OCI-LY3 (cell line): ENCODE results near the gene JMJD8.
A peak's percentile ranks its signal among the peaks of the same experiment; 100 is the strongest.

Experiments used
- H2AFZ ChIP-seq: fragments of 200-600, 300-600 bp; shearing (Covaris generic); 2 replicates; pipeline ENCODE4 v1.6.0; 2014; ENCODE audit warnings: antibody characterized with exemption, low read depth, low read length
- H3K27ac ChIP-seq: fragments of 200-600, 300-600 bp; sonication (generic); 2 replicates; pipeline ENCODE4 v1.5.1; 2014; ENCODE audit warnings: mild to moderate bottlenecking, low read length, moderate library complexity, mixed read lengths
- H3K27me3 ChIP-seq: fragments of 200-600, 300-600 bp; sonication (generic); 2 replicates; pipeline ENCODE4 v1.6.1; 2014; ENCODE audit warnings: low read depth, low read length, mixed read lengths
- H3K36me3 ChIP-seq: fragments of 200-600, 300-600 bp; sonication (generic); replicated peaks from 2 replicates; pipeline ENCODE3; 2014; ENCODE audit warnings: low read depth, low read length, mixed read lengths
- H3K4me1 ChIP-seq: fragments of 300-600, 200-600 bp; sonication (generic); 2 replicates; pipeline ENCODE4 v1.6.1; 2014; ENCODE audit warnings: low read length, mixed read lengths
- H3K4me2 ChIP-seq: fragments of 200-600, 300-600 bp; sonication (generic); 2 replicates; pipeline ENCODE4 v1.6.1; 2014; ENCODE audit warnings: low read length, mixed read lengths
- H3K4me3 ChIP-seq: fragments of 300-600, 200-600 bp; sonication (generic); 2 replicates; pipeline ENCODE4 v1.5.1; 2014; ENCODE audit warnings: antibody characterized with exemption, mild to moderate bottlenecking, low read length, moderate library complexity
- H3K79me2 ChIP-seq: fragments of 300-600, 200-600 bp; shearing (Covaris generic); 2 replicates; pipeline ENCODE4 v1.6.1; 2014; ENCODE audit warnings: mild to moderate bottlenecking, low read length, mixed read lengths
- H3K9ac ChIP-seq: fragments of 300-600, 200-600 bp; shearing (Covaris generic); 2 replicates; pipeline ENCODE4 v1.6.0; 2014; ENCODE audit warnings: mild to moderate bottlenecking, low read length, moderate library complexity
- H3K9me3 ChIP-seq: fragments of 200-600, 300-600 bp; shearing (Covaris generic); 2 replicates; pipeline ENCODE4 v1.6.1; 2014; ENCODE audit warnings: low read length, mixed read lengths; ENCODE audit not compliant: insufficient read depth
- H4K20me1 ChIP-seq: fragments of 200-600, 300-600 bp; sonication (generic); 2 replicates; pipeline ENCODE4 v1.6.1; 2016; ENCODE audit warnings: low read length, mixed read lengths; ENCODE audit not compliant: insufficient read depth
- CTCF ChIP-seq: fragments of 200-600, 300-600 bp; sonication (generic); IDR thresholded peaks from 2 replicates; pipeline ENCODE4 v1.5.1; 2014; ENCODE audit warnings: antibody characterized with exemption, low read length, low read depth
- EZH2phosphoT487 ChIP-seq: fragments of 200-600 bp; shearing (Covaris generic); IDR thresholded peaks from 2 replicates; pipeline ENCODE4 v1.6.1; 2018; ENCODE audit warnings: antibody characterized with exemption, mixed run types, low read depth

JMJD8 gene

GRCh38 chr16:647173-647902 is 36.8 kb downstream of the JMJD8 start:
- peak overlapping the region; percentile 82 for H3K4me3 ChIP-seq
- H4K20me1 ChIP-seq = peaks cover 7% of the 10 kb centered on the region; the same call in 1 of the 2 replicates
- H3K9ac ChIP-seq = peak overlapping the region; percentile 79; the same call in 1 of the 2 replicates
- H2AFZ ChIP-seq = no peak overlapping the region
- TF ChIP-seq EZH2phosphoT487 = no peak
- TF ChIP-seq CTCF = no peak
- peak overlapping the region; percentile 96 for H3K4me2 ChIP-seq
- H3K27me3 ChIP-seq = no peaks in the 10 kb centered on the region
- H3K79me2 ChIP-seq = peaks cover 50% of the 10 kb centered on the region
- H3K4me1 ChIP-seq = peaks cover 18% of the 10 kb centered on the region
- H3K36me3 ChIP-seq = peaks cover 3% of the 10 kb centered on the region
- H3K9me3 ChIP-seq = no peaks in the 10 kb centered on the region
- H3K27ac ChIP-seq = no peak overlapping the region

- Histone ChIP-seq H3K36me3 (peaks cover 3% of the 10 kb centered on the region), H3K4me3 (no peak overlapping the region), H4K20me1 (peaks cover 7% of the 10 kb centered on the region; the same call in 1 of the 2 replicates), H3K4me2 (0 out of 2 replicates have a peak overlapping the region, but pooled peaks have one; percentile 96), H3K27me3 (no peaks in the 10 kb centered on the region), H3K79me2 (peaks cover 56% of the 10 kb centered on the region), H3K27ac (no peak overlapping the region), H2AFZ (no peak overlapping the region), H3K4me1 (peaks cover 18% of the 10 kb centered on the region), H3K9me3 (no peaks in the 10 kb centered on the region), H3K9ac (no peak overlapping the region)
- TF ChIP-seq EZH2phosphoT487 (no peak), CTCF (no peak)
These were observed 37.4 kb downstream of the JMJD8 start for GRCh38 chr16:646679-647172.

- no peak overlapping the region for H3K4me3 ChIP-seq
- no peak overlapping the region for H3K27ac ChIP-seq
- H3K79me2 ChIP-seq = peaks cover 57% of the 10 kb centered on the region
- peaks cover 3% of the 10 kb centered on the region for H3K36me3 ChIP-seq
- H4K20me1 ChIP-seq = peaks cover 7% of the 10 kb centered on the region; the same call in 1 of the 2 replicates
- H2AFZ ChIP-seq = no peak overlapping the region
- TF ChIP-seq EZH2phosphoT487 (no peak), CTCF (no peak)
- no peaks in the 10 kb centered on the region for H3K27me3 ChIP-seq
- H3K4me1 ChIP-seq = peaks cover 18% of the 10 kb centered on the region
- no peaks in the 10 kb centered on the region for H3K9me3 ChIP-seq
- no peak overlapping the region for H3K9ac ChIP-seq
- no peak overlapping the region for H3K4me2 ChIP-seq
These were observed 38.1 kb downstream of the JMJD8 start for GRCh38 chr16:645852-646678.

GRCh38 chr16:644556-644955 is 39.6 kb downstream of the JMJD8 start:
- H3K9ac ChIP-seq = no peak overlapping the region
- no peak overlapping the region for H3K4me2 ChIP-seq
- H3K79me2 ChIP-seq = peaks cover 50% of the 10 kb centered on the region
- H3K4me3 ChIP-seq = no peak overlapping the region
- peaks cover 3% of the 10 kb centered on the region for H3K36me3 ChIP-seq
- no peak overlapping the region for H3K27ac ChIP-seq
- TF ChIP-seq CTCF = no peak
- no peak for TF ChIP-seq EZH2phosphoT487
- peaks cover 7% of the 10 kb centered on the region; the same call in 1 of the 2 replicates for H4K20me1 ChIP-seq
- no peaks in the 10 kb centered on the region for H3K9me3 ChIP-seq
- peaks cover 12% of the 10 kb centered on the region for H3K4me1 ChIP-seq
- no peaks in the 10 kb centered on the region for H3K27me3 ChIP-seq
- H2AFZ ChIP-seq = no peak overlapping the region
